Suppressor macrophage (primary cell): Measurements from ENCODE around the gene IL17RA.
A peak's percentile ranks its signal among the peaks of the same experiment; 100 is the strongest.

Source experiments
- DNase-seq, 4 experiments: peaks; one replicate each; pipeline ENCODE4 v3.0.0-alpha.2; 2020 to 2022

IL17RA gene

GRCh38 chr22:17083255-17083654, 1.5 kb upstream of the IL17RA start:
- no peak for DNase-seq

- DNase-seq, result no peak
These were observed 874 bp upstream of the IL17RA start for GRCh38 chr22:17083811-17084441.

GRCh38 chr22:17085277-17086181, 729 bp downstream of the IL17RA start:
- peak; percentile 59 to 85 (median 72) for DNase-seq

GRCh38 chr22:17086296-17086695, 1.5 kb downstream of the IL17RA start:
- peak; percentile 51 to 78 (median 72) for DNase-seq

- peak in 3 of 4 experiments; percentile 61 to 73 (median 65) for DNase-seq
These were observed 2.1 kb downstream of the IL17RA start for GRCh38 chr22:17086788-17087497.

GRCh38 chr22:17087498-17088131, 2.8 kb downstream of the IL17RA start:
- DNase-seq, result peak; percentile 41 to 66 (median 60)

- DNase-seq, result no peak
These were observed 5.8 kb downstream of the IL17RA start for GRCh38 chr22:17090550-17090949.

- DNase-seq, result no peak
These were observed 7.1 kb downstream of the IL17RA start for GRCh38 chr22:17091851-17092250.

- no peak for DNase-seq
These were observed 8.3 kb downstream of the IL17RA start for GRCh38 chr22:17093081-17093480.

GRCh38 chr22:17095538-17095937, 10.7 kb downstream of the IL17RA start:
- DNase-seq, result no peak

- DNase-seq, result peak in 2 of 4 experiments; percentile 40 to 59
These were observed 11.3 kb downstream of the IL17RA start for GRCh38 chr22:17096071-17096470.

- DNase-seq, result no peak
These were observed 12.3 kb downstream of the IL17RA start for GRCh38 chr22:17097062-17097461.

- no peak for DNase-seq
These were observed 12.9 kb downstream of the IL17RA start for GRCh38 chr22:17097701-17098100.

GRCh38 chr22:17098379-17098819, 13.6 kb downstream of the IL17RA start:
- peak; percentile 85 to 95 (median 91) for DNase-seq

- peak; percentile 50 to 81 (median 72) for DNase-seq
These were observed 15.8 kb downstream of the IL17RA start for GRCh38 chr22:17100621-17101020.

GRCh38 chr22:17101475-17102296, 16.9 kb downstream of the IL17RA start:
- peak; percentile 83 to 96 (median 92) for DNase-seq

- DNase-seq, result peak; percentile 75 to 88 (median 82)
These were observed 17.5 kb downstream of the IL17RA start for GRCh38 chr22:17102297-17102667.

- DNase-seq, result no peak
These were observed 18.6 kb downstream of the IL17RA start for GRCh38 chr22:17103351-17103750.

GRCh38 chr22:17104336-17104935, 19.6 kb downstream of the IL17RA start:
- no peak for DNase-seq

- DNase-seq, result no peak
These were observed 20.6 kb downstream of the IL17RA start for GRCh38 chr22:17105143-17106129.
